Peyer's patch (tissue), 4 donors: ENCODE results near the gene GUCY1A2. TPM values are rescaled to one million over a fixed set of nuclear protein-coding genes. Genes with fewer than 3 reads are reported as not detected.

Experiments
- DNase-seq, 3 donors: peaks; one replicate each; pipeline ENCODE4 v3.0.0-alpha.2; 2017 to 2019
- H3K27ac ChIP-seq, 4 donors: fragments of 200-600 bp; sonication (generic); one replicate each; pipeline ENCODE4 v1.5.1; 2016 to 2019
- H3K27me3 ChIP-seq, 2 donors: fragments of 200-600 bp; sonication (generic); one replicate each; pipeline ENCODE4 v1.5.1; 2019
- H3K36me3 ChIP-seq, 3 donors: fragments of 200-600 bp; sonication (generic); one replicate each; pipeline ENCODE4 v1.5.1; 2016 to 2019
- H3K4me1 ChIP-seq, 4 donors: fragments of 200-600 bp; sonication (generic); one replicate each; pipeline ENCODE4 v1.5.1; 2016 to 2019
- H3K4me3 ChIP-seq, 4 donors: fragments of 200-600 bp; sonication (generic); 1 replicate in 3 of 4; 2 replicates in 1 of 4; pipeline ENCODE4 v1.5.1; 2016 to 2019; ENCODE audit warnings: mild to moderate bottlenecking in 1 of 4
- H3K9me3 ChIP-seq, 4 donors: fragments of 200-600 bp; sonication (generic); one replicate each; pipeline ENCODE4 v1.5.1; 2016 to 2019; ENCODE audit warnings: mild to moderate bottlenecking in 1 of 4
- POLR2A ChIP-seq, 2 donors: fragments of 450-650 bp; IDR thresholded peaks; one replicate each; pipeline ENCODE4 v1.5.1; 2017; ENCODE audit warnings: antibody characterized with exemption in 2 of 2, mild to moderate bottlenecking in 2 of 2, moderate library complexity in 2 of 2
- total RNA-seq, 4 donors: library from RNA; depleted of rRNA; stranded (reverse); fragments of >200 nt; gene quantifications; one replicate each; pipeline ENCODE4 v1.1.0, GENCODE V29; 2016
- TF ChIP-seq, protein P1 (sequence below), 6 experiments: fragments of 450-650 bp in 4 of 6; fragments of 200-600 bp in 2 of 6; sonication (generic) in 1 of 6; IDR thresholded peaks; one replicate each; pipeline ENCODE4 v1.5.1; 2017 to 2019; ENCODE audit warnings: antibody characterized with exemption in 6 of 6, mild to moderate bottlenecking in 3 of 6, moderate library complexity in 1 of 6

GUCY1A2 gene
- total RNA-seq, 4 donors from 2014 or later: 0.53 to 0.95 (median 0.75) TPM

DNA sequence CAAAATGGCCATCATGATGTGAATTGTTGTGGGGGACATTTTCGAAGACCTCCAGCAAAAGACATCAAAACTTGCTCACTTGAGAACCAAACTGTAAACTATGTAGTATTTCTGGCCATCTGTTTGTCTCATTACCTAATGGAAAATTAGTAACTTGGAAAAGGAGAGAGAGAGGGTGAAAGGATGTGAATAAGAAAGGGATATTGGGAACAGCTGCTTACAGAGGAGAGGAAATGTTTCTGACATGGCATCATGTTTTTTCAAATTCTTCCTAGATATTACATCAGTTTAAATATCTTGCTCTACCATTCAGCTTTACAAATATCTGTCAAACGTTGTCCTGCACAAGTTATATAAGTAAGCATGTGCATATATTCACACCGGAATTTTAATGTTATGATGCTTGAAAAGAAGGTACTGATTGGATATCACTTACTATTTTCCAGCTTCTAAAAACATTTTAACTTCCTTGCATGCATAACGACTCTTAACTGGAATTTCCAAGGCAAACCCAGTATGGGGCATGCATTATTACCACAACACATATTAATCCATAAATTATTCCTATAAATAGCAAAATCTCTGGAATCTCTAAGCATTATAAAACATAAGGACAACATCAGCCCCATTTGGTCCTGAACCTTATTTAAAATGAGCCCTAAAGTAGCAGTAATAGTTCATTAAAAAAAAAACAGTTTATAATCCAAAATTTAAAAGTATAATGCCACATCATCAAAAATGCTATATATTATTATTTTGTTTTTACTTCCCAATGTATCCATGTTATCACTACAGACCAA is 20.0 kb downstream of the GUCY1A2 start:
- no peak for DNase-seq
- TF ChIP-seq POLR2A (IDR thresholded peaks at IDR 0.05): no peak
- TF ChIP-seq, protein P1, sequence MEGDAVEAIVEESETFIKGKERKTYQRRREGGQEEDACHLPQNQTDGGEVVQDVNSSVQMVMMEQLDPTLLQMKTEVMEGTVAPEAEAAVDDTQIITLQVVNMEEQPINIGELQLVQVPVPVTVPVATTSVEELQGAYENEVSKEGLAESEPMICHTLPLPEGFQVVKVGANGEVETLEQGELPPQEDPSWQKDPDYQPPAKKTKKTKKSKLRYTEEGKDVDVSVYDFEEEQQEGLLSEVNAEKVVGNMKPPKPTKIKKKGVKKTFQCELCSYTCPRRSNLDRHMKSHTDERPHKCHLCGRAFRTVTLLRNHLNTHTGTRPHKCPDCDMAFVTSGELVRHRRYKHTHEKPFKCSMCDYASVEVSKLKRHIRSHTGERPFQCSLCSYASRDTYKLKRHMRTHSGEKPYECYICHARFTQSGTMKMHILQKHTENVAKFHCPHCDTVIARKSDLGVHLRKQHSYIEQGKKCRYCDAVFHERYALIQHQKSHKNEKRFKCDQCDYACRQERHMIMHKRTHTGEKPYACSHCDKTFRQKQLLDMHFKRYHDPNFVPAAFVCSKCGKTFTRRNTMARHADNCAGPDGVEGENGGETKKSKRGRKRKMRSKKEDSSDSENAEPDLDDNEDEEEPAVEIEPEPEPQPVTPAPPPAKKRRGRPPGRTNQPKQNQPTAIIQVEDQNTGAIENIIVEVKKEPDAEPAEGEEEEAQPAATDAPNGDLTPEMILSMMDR (IDR thresholded peaks at IDR 0.05): no peak
- no peak overlapping the region for H3K4me3 ChIP-seq

DNA sequence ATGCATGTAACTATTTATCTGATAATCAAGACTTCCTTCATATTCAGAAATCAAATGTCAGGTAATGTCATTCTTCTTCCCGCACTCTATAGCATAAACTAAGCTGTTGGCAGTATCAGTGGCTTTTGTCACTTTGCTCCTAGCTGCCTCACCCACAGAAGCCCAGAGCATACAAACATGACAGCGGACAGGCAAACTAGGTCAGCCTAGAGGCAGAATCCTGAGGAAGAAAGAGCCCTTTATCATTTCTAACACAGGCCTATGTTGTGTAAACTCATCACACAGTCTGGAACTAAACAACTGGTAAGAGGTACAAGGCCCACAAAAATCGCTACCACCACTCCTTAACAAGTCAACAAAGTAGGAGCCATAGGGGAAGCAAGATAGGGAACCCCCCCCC is 21.0 kb downstream of the GUCY1A2 start:
- Histone ChIP-seq H3K4me1 (no peaks in the 10 kb centered on the region), H3K4me3 (no peak overlapping the region), H3K36me3 (no peaks in the 10 kb centered on the region), H3K27ac (no peak overlapping the region), H3K9me3 (no peaks in the 10 kb centered on the region), H3K27me3 (no peaks in the 10 kb centered on the region)
- TF ChIP-seq, protein P1 (IDR thresholded peaks at IDR 0.05): no peak
- TF ChIP-seq POLR2A (IDR thresholded peaks at IDR 0.05): no peak
- DNase-seq: no peak

More for the DNA sequence above, 20.0 kb downstream of the GUCY1A2 start:
- no peaks in the 10 kb centered on the region for H3K4me1 ChIP-seq
- no peak overlapping the region for H3K27ac ChIP-seq
- no peaks in the 10 kb centered on the region for H3K36me3 ChIP-seq
- H3K27me3 ChIP-seq: no peaks in the 10 kb centered on the region
- H3K9me3 ChIP-seq: no peaks in the 10 kb centered on the region

DNA sequence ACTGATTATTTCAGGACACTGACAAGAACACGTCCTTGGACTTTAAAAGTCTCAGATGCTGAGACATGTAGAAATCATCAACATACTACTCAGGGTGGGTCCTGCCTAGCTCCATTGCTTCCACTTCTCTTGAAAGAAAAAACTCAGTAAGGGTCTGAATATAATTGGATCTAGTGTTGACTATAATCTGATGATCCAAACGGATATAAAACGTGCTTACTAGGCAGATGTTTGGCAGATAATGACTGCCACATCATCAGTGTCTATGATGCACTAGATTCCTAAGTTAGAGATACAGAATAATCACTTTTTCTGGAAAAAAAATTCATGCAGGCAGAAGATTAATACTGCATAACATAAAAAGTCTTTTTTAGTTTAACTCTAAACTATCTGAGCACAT is 21.6 kb downstream of the GUCY1A2 start:
- H3K9me3 ChIP-seq: no peaks in the 10 kb centered on the region
- no peak for DNase-seq
- H3K4me3 ChIP-seq: no peak overlapping the region
- H3K27me3 ChIP-seq: no peaks in the 10 kb centered on the region
- H3K36me3 ChIP-seq: no peaks in the 10 kb centered on the region
- TF ChIP-seq, protein P1 (IDR thresholded peaks at IDR 0.05): no peak
- no peak for TF ChIP-seq POLR2A (IDR thresholded peaks at IDR 0.05)
- no peaks in the 10 kb centered on the region for H3K4me1 ChIP-seq
- H3K27ac ChIP-seq: no peak overlapping the region

- Histone ChIP-seq H3K27ac (no peak overlapping the region), H3K27me3 (no peaks in the 10 kb centered on the region), H3K4me1 (no peaks in the 10 kb centered on the region), H3K36me3 (no peaks in the 10 kb centered on the region), H3K9me3 (no peaks in the 10 kb centered on the region), H3K4me3 (no peak overlapping the region)
- no peak for TF ChIP-seq POLR2A (IDR thresholded peaks at IDR 0.05)
- TF ChIP-seq, protein P1 (IDR thresholded peaks at IDR 0.05): no peak
- no peak for DNase-seq
Measured at GRCh38 chr11:106990331-106990730, 27.9 kb downstream of the GUCY1A2 start.

GRCh38 chr11:106989078-106989455 is 29.2 kb downstream of the GUCY1A2 start:
- no peak overlapping the region for H3K27ac ChIP-seq
- H3K9me3 ChIP-seq: no peaks in the 10 kb centered on the region
- H3K4me1 ChIP-seq: no peaks in the 10 kb centered on the region
- TF ChIP-seq, protein P1 (IDR thresholded peaks at IDR 0.05): no peak
- TF ChIP-seq POLR2A (IDR thresholded peaks at IDR 0.05): no peak
- no peak overlapping the region for H3K4me3 ChIP-seq
- no peaks in the 10 kb centered on the region for H3K36me3 ChIP-seq
- DNase-seq: no peak
- no peaks in the 10 kb centered on the region for H3K27me3 ChIP-seq
